Neural cell (in vitro differentiated cells): ENCODE data around the gene VANGL1. TPM values are rescaled to one million over a fixed set of nuclear protein-coding genes. Genes with fewer than 3 reads are reported as not detected.

Experiments used
- H2AFZ ChIP-seq: fragments of 200-600, 300-800 bp; sonication (generic), shearing (Covaris generic); 2 replicates; pipeline ENCODE4 v1.6.0; 2014; ENCODE audit warnings: low read depth, mild to moderate bottlenecking, antibody characterized with exemption, low read length, moderate library complexity
- H3F3A ChIP-seq: fragments of 200-600 bp; shearing (Covaris generic); 2 replicates; pipeline ENCODE4 v1.6.1; 2016; ENCODE audit warnings: mild to moderate bottlenecking, moderate library complexity, mixed read lengths, antibody characterized with exemption, low read length; ENCODE audit not compliant: insufficient read depth, poor library complexity, severe bottlenecking
- H3K27ac ChIP-seq: fragments of 200-600, 300-800 bp; sonication (generic), shearing (Covaris generic); 2 replicates; pipeline ENCODE4 v1.5.1; 2014; ENCODE audit warnings: mild to moderate bottlenecking, low read length, moderate library complexity
- H3K27me3 ChIP-seq: fragments of 300-800, 200-600 bp; sonication (generic), shearing (Covaris generic); 2 replicates; pipeline ENCODE4 v1.6.0; 2014; ENCODE audit warnings: mild to moderate bottlenecking, low read depth, low read length, moderate library complexity; ENCODE audit not compliant: insufficient read depth
- H3K36me3 ChIP-seq: fragments of 300-800, 200-600 bp; sonication (generic), shearing (Covaris generic); 2 replicates; pipeline ENCODE4 v1.5.1; 2014; ENCODE audit warnings: mild to moderate bottlenecking, antibody characterized with exemption, low read length, moderate library complexity; ENCODE audit not compliant: insufficient read depth
- H3K4me2 ChIP-seq: fragments of 300-800, 200-600 bp; sonication (generic), shearing (Covaris generic); 2 replicates; pipeline ENCODE4 v1.6.0; 2014; ENCODE audit warnings: mild to moderate bottlenecking, low read length
- H3K4me3 ChIP-seq: fragments of 300-800, 200-600 bp; sonication (generic), shearing (Covaris generic); 2 replicates; pipeline ENCODE4 v1.5.1; 2014; ENCODE audit warnings: mild to moderate bottlenecking, low read length, moderate library complexity
- H3K79me2 ChIP-seq: fragments of 200-600 bp; shearing (Covaris generic); replicated peaks from 2 replicates; pipeline ENCODE4 v1.6.0; 2014; ENCODE audit warnings: mild to moderate bottlenecking, low read length, moderate library complexity; ENCODE audit not compliant: insufficient read depth
- H3K9ac ChIP-seq: fragments of 300-800, 200-600 bp; sonication (generic), shearing (Covaris generic); 2 replicates; pipeline ENCODE4 v1.6.1; 2016; ENCODE audit warnings: mild to moderate bottlenecking, low read length, mixed read lengths
- H3K9me2 ChIP-seq: fragments of 200-600 bp; shearing (Covaris generic); 2 replicates; pipeline ENCODE4 v1.6.1; 2016; ENCODE audit warnings: mild to moderate bottlenecking, low read length, mixed read lengths; ENCODE audit not compliant: insufficient read depth
- H3K9me3 ChIP-seq: fragments of 200-600, 300-800 bp; sonication (generic), shearing (Covaris generic); 2 replicates; pipeline ENCODE4 v1.6.1; 2016; ENCODE audit warnings: mild to moderate bottlenecking, mixed run types, low read length, moderate library complexity, mixed read lengths
- H4K20me1 ChIP-seq: fragments of 200-600 bp; shearing (Covaris generic); 2 replicates; pipeline ENCODE4 v1.6.1; 2016; ENCODE audit warnings: mild to moderate bottlenecking, mixed run types; ENCODE audit not compliant: insufficient read depth
- EP300 ChIP-seq: fragments of 450-650 bp; conservative IDR thresholded peaks from 2 replicates; pipeline ENCODE4 v1.6.1; 2014; ENCODE audit warnings: antibody characterized with exemption, mild to moderate bottlenecking, moderate library complexity; ENCODE audit not compliant: poor library complexity, severe bottlenecking
- EZH2 ChIP-seq: fragments of 200-600, 300-800 bp; shearing (Covaris generic), sonication (generic); IDR thresholded peaks from 2 replicates; pipeline ENCODE4 v1.6.1; 2014; ENCODE audit warnings: antibody characterized with exemption, low read length, borderline replicate concordance, mild to moderate bottlenecking; ENCODE audit not compliant: insufficient read depth, poor library complexity, severe bottlenecking
- MXI1 ChIP-seq: fragments of 450-650 bp; conservative IDR thresholded peaks from 2 replicates; pipeline ENCODE4 v1.6.1; 2014; ENCODE audit warnings: antibody characterized with exemption, mild to moderate bottlenecking; ENCODE audit not compliant: poor library complexity, severe bottlenecking
- POLR2AphosphoS5 ChIP-seq: IDR thresholded peaks from 2 replicates; pipeline ENCODE4 v1.6.1; 2012
- RAD21 ChIP-seq: fragments of 450-650 bp; conservative IDR thresholded peaks from 2 replicates; pipeline ENCODE4 v1.6.1; 2014; ENCODE audit warnings: antibody characterized with exemption, mild to moderate bottlenecking, moderate library complexity
- REST ChIP-seq: IDR thresholded peaks from 2 replicates; pipeline ENCODE4 v1.6.1; 2012; ENCODE audit warnings: borderline replicate concordance
- SMC3 ChIP-seq: fragments of 450-650 bp; conservative IDR thresholded peaks from 2 replicates; pipeline ENCODE4 v1.6.1; 2014; ENCODE audit warnings: antibody characterized with exemption, mild to moderate bottlenecking, moderate library complexity; ENCODE audit not compliant: poor library complexity
- TAF1 ChIP-seq: IDR thresholded peaks from 2 replicates; pipeline ENCODE4 v1.6.1; 2012; ENCODE audit warnings: low read depth
- polyA plus RNA-seq: library from polyadenylated mRNA; depleted of rRNA; stranded (reverse); fragments of >200 nt; gene quantifications from 2 replicates; pipeline ENCODE4 v1.2.3, GENCODE V29; 2014
- TF ChIP-seq, protein P1 (sequence below): fragments of 450-650 bp; IDR thresholded peaks from 2 replicates; pipeline ENCODE4 v1.5.1; 2014; ENCODE audit warnings: antibody characterized with exemption, mild to moderate bottlenecking, moderate library complexity; ENCODE audit not compliant: poor library complexity, severe bottlenecking

The VANGL1 gene
- polyA plus RNA-seq, 1 donor from 2014 or later: 0.53 TPM

- no peaks in the 10 kb centered on the region for H3K9me3 ChIP-seq
- no peaks in the 10 kb centered on the region for H3K27me3 ChIP-seq
- H3K4me3 ChIP-seq: no peak overlapping the region
- H2AFZ ChIP-seq: no peak overlapping the region
- no peaks in the 10 kb centered on the region for H4K20me1 ChIP-seq
- H3K36me3 ChIP-seq: no peaks in the 10 kb centered on the region
- H3K27ac ChIP-seq: peak overlapping the region; percentile 37
- H3F3A ChIP-seq: no peaks in the 10 kb centered on the region
- H3K79me2 ChIP-seq: no peaks in the 10 kb centered on the region
- TF ChIP-seq SMC3 (no peak), MXI1 (no peak), RAD21 (no peak), EP300 (peak; percentile 29)
- no peaks in the 10 kb centered on the region for H3K9me2 ChIP-seq
- H3K4me2 ChIP-seq: no peak overlapping the region
- no peak overlapping the region for H3K9ac ChIP-seq
These were observed 35.4 kb downstream of the VANGL1 start for GRCh38 chr1:115677182-115677555.

- Histone ChIP-seq H3K9ac (no peak overlapping the region), H3K27ac (peak overlapping the region; percentile 37), H4K20me1 (no peaks in the 10 kb centered on the region), H3F3A (no peaks in the 10 kb centered on the region), H3K36me3 (no peaks in the 10 kb centered on the region), H3K79me2 (no peaks in the 10 kb centered on the region), H3K4me2 (no peak overlapping the region), H3K9me3 (no peaks in the 10 kb centered on the region), H3K4me3 (no peak overlapping the region), H2AFZ (no peak overlapping the region), H3K27me3 (no peaks in the 10 kb centered on the region), H3K9me2 (no peaks in the 10 kb centered on the region)
- TF ChIP-seq SMC3 (no peak), TAF1 (no peak), RAD21 (no peak)
- TF ChIP-seq, protein P1, sequence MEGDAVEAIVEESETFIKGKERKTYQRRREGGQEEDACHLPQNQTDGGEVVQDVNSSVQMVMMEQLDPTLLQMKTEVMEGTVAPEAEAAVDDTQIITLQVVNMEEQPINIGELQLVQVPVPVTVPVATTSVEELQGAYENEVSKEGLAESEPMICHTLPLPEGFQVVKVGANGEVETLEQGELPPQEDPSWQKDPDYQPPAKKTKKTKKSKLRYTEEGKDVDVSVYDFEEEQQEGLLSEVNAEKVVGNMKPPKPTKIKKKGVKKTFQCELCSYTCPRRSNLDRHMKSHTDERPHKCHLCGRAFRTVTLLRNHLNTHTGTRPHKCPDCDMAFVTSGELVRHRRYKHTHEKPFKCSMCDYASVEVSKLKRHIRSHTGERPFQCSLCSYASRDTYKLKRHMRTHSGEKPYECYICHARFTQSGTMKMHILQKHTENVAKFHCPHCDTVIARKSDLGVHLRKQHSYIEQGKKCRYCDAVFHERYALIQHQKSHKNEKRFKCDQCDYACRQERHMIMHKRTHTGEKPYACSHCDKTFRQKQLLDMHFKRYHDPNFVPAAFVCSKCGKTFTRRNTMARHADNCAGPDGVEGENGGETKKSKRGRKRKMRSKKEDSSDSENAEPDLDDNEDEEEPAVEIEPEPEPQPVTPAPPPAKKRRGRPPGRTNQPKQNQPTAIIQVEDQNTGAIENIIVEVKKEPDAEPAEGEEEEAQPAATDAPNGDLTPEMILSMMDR: peak; percentile 13
These were observed 35.8 kb downstream of the VANGL1 start for GRCh38 chr1:115677565-115677964.

DNA sequence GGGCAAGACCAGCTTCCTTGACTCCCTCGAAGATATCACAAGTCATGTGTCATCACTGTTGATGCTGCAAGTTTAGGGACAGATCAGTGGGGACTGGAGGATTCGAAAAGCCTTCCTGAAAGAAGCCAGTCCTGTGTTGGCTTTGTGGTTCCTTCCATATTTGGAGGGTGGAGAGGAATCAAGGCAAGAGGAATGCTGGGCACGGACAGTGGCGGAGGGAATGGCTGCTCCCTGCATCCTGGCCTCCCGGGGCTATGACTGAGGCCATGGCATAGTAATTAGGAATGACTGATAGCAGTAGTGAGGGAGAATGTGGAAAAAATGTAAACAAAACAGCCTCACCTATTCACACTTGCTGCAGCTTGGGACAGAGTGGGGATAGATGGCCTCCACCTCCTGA, 36.4 kb downstream of the VANGL1 start:
- no peaks in the 10 kb centered on the region for H4K20me1 ChIP-seq
- no peaks in the 10 kb centered on the region for H3K9me3 ChIP-seq
- H3K27ac ChIP-seq: peak overlapping the region; percentile 37
- H3K4me3 ChIP-seq: no peak overlapping the region
- H3K79me2 ChIP-seq: no peaks in the 10 kb centered on the region
- no peaks in the 10 kb centered on the region for H3F3A ChIP-seq
- H3K36me3 ChIP-seq: no peaks in the 10 kb centered on the region
- no peak overlapping the region for H3K4me2 ChIP-seq
- H2AFZ ChIP-seq: no peak overlapping the region
- no peak overlapping the region for H3K9ac ChIP-seq
- TF ChIP-seq MXI1: no peak
- TF ChIP-seq, protein P1: no peak
- TF ChIP-seq REST: no peak
- no peak for TF ChIP-seq SMC3
- no peak for TF ChIP-seq RAD21
- no peak for TF ChIP-seq EP300
- TF ChIP-seq EZH2: no peak
- TF ChIP-seq POLR2AphosphoS5: no peak
- TF ChIP-seq TAF1: no peak
- H3K27me3 ChIP-seq: no peaks in the 10 kb centered on the region
- H3K9me2 ChIP-seq: no peaks in the 10 kb centered on the region
